Liver (tissue), 9 donors: ENCODE data around the gene HLA-DOB. TPM values are rescaled to one million over a fixed set of nuclear protein-coding genes. Genes with fewer than 3 reads are reported as not detected.

Experiments
- DNase-seq: peaks from one replicate; pipeline ENCODE4 v3.0.0-alpha.2; 2017; ENCODE audit warnings: low spot score
- H3K27ac ChIP-seq, 2 donors: one replicate each; pipeline ENCODE4 v1.7.0; 2013; ENCODE audit warnings: inconsistent platforms in 2 of 2, low read length in 2 of 2, control low read depth in 1 of 2, low read depth in 1 of 2, mild to moderate bottlenecking in 1 of 2
- H3K27me3 ChIP-seq, 4 donors: one replicate each; pipeline versions ENCODE4 v1.6.1 to v1.7.0; 2013; ENCODE audit warnings: low read length in 3 of 4, inconsistent platforms in 1 of 4, mild to moderate bottlenecking in 1 of 4, moderate library complexity in 1 of 4; ENCODE audit not compliant: control insufficient read depth in 4 of 4, insufficient read depth in 4 of 4
- H3K36me3 ChIP-seq, 4 donors: one replicate each; pipeline versions ENCODE4 v1.6.1 to v1.7.0; 2013; ENCODE audit warnings: low read length in 3 of 4, mild to moderate bottlenecking in 3 of 4, low read depth in 1 of 4, moderate library complexity in 1 of 4; ENCODE audit not compliant: control insufficient read depth in 4 of 4, insufficient read depth in 3 of 4
- H3K4me1 ChIP-seq, 4 donors: one replicate each; pipeline versions ENCODE4 v1.6.1 to v1.7.0; 2013; ENCODE audit warnings: low read length in 3 of 4, mild to moderate bottlenecking in 3 of 4, moderate library complexity in 1 of 4; ENCODE audit not compliant: control insufficient read depth in 4 of 4, insufficient read depth in 4 of 4
- H3K4me3 ChIP-seq, 3 donors: one replicate each; pipeline versions ENCODE4 v1.6.1 to v1.7.0; 2013; ENCODE audit warnings: low read length in 3 of 3, control low read depth in 1 of 3, low read depth in 1 of 3, mild to moderate bottlenecking in 1 of 3
- H3K9ac ChIP-seq, 2 donors: one replicate each; pipeline ENCODE4 v1.7.0; 2013; ENCODE audit warnings: low read length in 2 of 2, mild to moderate bottlenecking in 2 of 2, moderate library complexity in 2 of 2, control low read depth in 1 of 2, low read depth in 1 of 2
- H3K9me3 ChIP-seq, 4 donors: one replicate each; pipeline versions ENCODE4 v1.6.1 to v1.7.0; 2013; ENCODE audit warnings: low read length in 3 of 4; ENCODE audit not compliant: control insufficient read depth in 4 of 4
- CTCF ChIP-seq: fragments of 150-350 bp; IDR thresholded peaks from 2 replicates; pipeline ENCODE4 v1.5.1; 2017; ENCODE audit warnings: improper control_type of control experiment, low read depth, low read length; ENCODE audit not compliant: missing input control
- EGR1 ChIP-seq, 2 donors: IDR thresholded peaks; 2 replicates each; pipeline ENCODE4 v1.6.1; 2016 to 2018; ENCODE audit warnings: antibody characterized with exemption in 2 of 2, low read depth in 2 of 2
- FOXA2 ChIP-seq: IDR thresholded peaks from 2 replicates; pipeline ENCODE4 v1.6.1; 2016; ENCODE audit warnings: antibody characterized with exemption
- HNF4A ChIP-seq, 2 donors: conservative IDR thresholded peaks; 2 replicates each; pipeline ENCODE4 v1.6.1; 2016; ENCODE audit warnings: antibody characterized with exemption in 2 of 2, mild to moderate bottlenecking in 2 of 2
- HNF4G ChIP-seq: IDR thresholded peaks from 2 replicates; pipeline ENCODE4 v1.6.1; 2016; ENCODE audit warnings: antibody characterized with exemption
- JUND ChIP-seq, 2 donors: IDR thresholded peaks; 2 replicates each; pipeline ENCODE4 v1.6.1; 2016; ENCODE audit warnings: antibody characterized with exemption in 2 of 2
- NR2F2 ChIP-seq: IDR thresholded peaks from 2 replicates; pipeline ENCODE4 v1.6.1; 2016; ENCODE audit warnings: antibody characterized with exemption
- RAD21 ChIP-seq, 2 donors: IDR thresholded peaks; 2 replicates each; pipeline ENCODE4 v1.6.1; 2016; ENCODE audit warnings: antibody characterized with exemption in 2 of 2, mild to moderate bottlenecking in 2 of 2
- REST ChIP-seq: IDR thresholded peaks from 2 replicates; pipeline ENCODE4 v1.6.1; 2016; ENCODE audit warnings: antibody characterized with exemption, mild to moderate bottlenecking
- SP1 ChIP-seq: IDR thresholded peaks from 2 replicates; pipeline ENCODE4 v1.6.1; 2018; ENCODE audit warnings: antibody characterized with exemption, mild to moderate bottlenecking
- TAF1 ChIP-seq: conservative IDR thresholded peaks from 2 replicates; pipeline ENCODE4 v1.6.1; 2016; ENCODE audit warnings: antibody characterized with exemption, mild to moderate bottlenecking
- WGBS: extraction: QIAGEN DNeasy Blood & Tissue Kit; methylation state at CpG from one replicate; pipeline ENCODE4 v1.1.7; 2013; 5-methylcytosine and 5-hydroxymethylcytosine counted together
- polyA plus RNA-seq, 2 donors: library from polyadenylated mRNA; stranded (reverse) in 1 of 2; unstranded in 1 of 2; fragments of 200-250 nt in 1 of 2; fragments of >200 nt in 1 of 2; fragmentation: Nextera tagmentation in 1 of 2; extraction: Ambion mirVana in 1 of 2; gene quantifications; one replicate each; pipeline versions ENCODE4 v1.2.1 to v1.2.3, GENCODE V29; 2013 to 2015
- total RNA-seq, 2 donors: library from RNA; depleted of rRNA; stranded (reverse); fragments of >200 nt; gene quantifications; one replicate each; pipeline ENCODE4 v1.2.3, GENCODE V29; 2014
- TF ChIP-seq, protein P1 (sequence below): IDR thresholded peaks from 2 replicates; pipeline ENCODE4 v1.6.1; 2016; ENCODE audit warnings: antibody characterized with exemption
- TF ChIP-seq, protein P2 (sequence below): IDR thresholded peaks from 2 replicates; pipeline ENCODE4 v1.6.1; 2016; ENCODE audit warnings: antibody characterized with exemption
- TF ChIP-seq, protein P3 (sequence below): IDR thresholded peaks from 2 replicates; pipeline ENCODE4 v1.6.1; 2016; ENCODE audit warnings: antibody characterized with exemption
- donor health status: healthy.
- donor health status: healthy.
- donor health status: healthy.
- donor health status: healthy.
- donor health status: healthy.

HLA-DOB gene
- total and polyA plus RNA-seq, 4 donors: 0.16 to 0.67 (median 0.25) TPM; not detected in 1

- TF ChIP-seq TAF1 (no peak), EGR1 (IDR thresholded peaks at IDR 0.05; ENCODE audit: low read depth in 2 of 2) (no peak), HNF4G (no peak), JUND (IDR thresholded peaks at IDR 0.05) (no peak)
- TF ChIP-seq, protein P1, sequence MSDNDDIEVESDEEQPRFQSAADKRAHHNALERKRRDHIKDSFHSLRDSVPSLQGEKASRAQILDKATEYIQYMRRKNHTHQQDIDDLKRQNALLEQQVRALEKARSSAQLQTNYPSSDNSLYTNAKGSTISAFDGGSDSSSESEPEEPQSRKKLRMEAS: no peak
- H3K36me3 ChIP-seq: peaks cover 0 to 2% (median 0%) of the 10 kb centered on the region in 4 donors
- peaks cover 0 to 2% (median 0%) of the 10 kb centered on the region in 4 donors for H3K4me1 ChIP-seq
- no peaks in the 10 kb centered on the region for H3K27me3 ChIP-seq
- H3K4me3 ChIP-seq: no peak overlapping the region
- no peak overlapping the region for H3K27ac ChIP-seq
- DNase-seq: no peak
- 70% methylated on average over 10 of the region's 10 CpGs for WGBS
- H3K9me3 ChIP-seq: no peaks in the 10 kb centered on the region
- no peak overlapping the region for H3K9ac ChIP-seq
Measured at GRCh38 chr6:32865724-32866443, 49.1 kb upstream of the HLA-DOB start.

DNA sequence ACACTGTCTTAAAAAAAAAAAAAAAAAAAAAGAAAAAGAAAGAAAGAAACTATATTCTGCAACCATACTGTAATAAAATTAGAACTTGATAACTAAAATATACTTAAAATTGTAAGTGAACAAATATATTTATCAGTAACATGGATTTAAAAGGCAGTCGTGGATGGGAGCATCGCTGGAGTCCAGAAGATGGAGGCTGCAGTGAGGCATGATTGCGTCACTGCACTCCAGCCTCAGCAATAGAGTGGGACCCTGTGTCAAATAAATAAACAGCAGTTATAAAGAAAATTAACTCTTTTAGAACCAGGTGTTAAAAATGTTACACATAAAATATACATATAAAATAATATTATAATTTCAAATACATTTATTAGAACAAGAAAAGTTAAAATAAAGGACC is 45.9 kb upstream of the HLA-DOB start:
- no peak for TF ChIP-seq REST
- no peak for TF ChIP-seq NR2F2
- no peak for TF ChIP-seq RAD21 (IDR thresholded peaks at IDR 0.05)
- WGBS: 75% methylated on average over 3 of the region's 3 CpGs
- Histone ChIP-seq H3K4me3 (no peak overlapping the region), H3K27me3 (no peaks in the 10 kb centered on the region), H3K9ac (no peak overlapping the region), H3K36me3 (peaks cover 2 to 19% (median 18%) of the 10 kb centered on the region in 4 donors), H3K4me1 (peaks cover 0 to 2% (median 0%) of the 10 kb centered on the region in 4 donors), H3K9me3 (no peaks in the 10 kb centered on the region), H3K27ac (no peak overlapping the region)
- no peak for DNase-seq

- no peak overlapping the region for H3K4me3 ChIP-seq
- no peak for DNase-seq
- no peak for TF ChIP-seq CTCF
- TF ChIP-seq REST: no peak
- TF ChIP-seq SP1: no peak
- TF ChIP-seq, protein P2, sequence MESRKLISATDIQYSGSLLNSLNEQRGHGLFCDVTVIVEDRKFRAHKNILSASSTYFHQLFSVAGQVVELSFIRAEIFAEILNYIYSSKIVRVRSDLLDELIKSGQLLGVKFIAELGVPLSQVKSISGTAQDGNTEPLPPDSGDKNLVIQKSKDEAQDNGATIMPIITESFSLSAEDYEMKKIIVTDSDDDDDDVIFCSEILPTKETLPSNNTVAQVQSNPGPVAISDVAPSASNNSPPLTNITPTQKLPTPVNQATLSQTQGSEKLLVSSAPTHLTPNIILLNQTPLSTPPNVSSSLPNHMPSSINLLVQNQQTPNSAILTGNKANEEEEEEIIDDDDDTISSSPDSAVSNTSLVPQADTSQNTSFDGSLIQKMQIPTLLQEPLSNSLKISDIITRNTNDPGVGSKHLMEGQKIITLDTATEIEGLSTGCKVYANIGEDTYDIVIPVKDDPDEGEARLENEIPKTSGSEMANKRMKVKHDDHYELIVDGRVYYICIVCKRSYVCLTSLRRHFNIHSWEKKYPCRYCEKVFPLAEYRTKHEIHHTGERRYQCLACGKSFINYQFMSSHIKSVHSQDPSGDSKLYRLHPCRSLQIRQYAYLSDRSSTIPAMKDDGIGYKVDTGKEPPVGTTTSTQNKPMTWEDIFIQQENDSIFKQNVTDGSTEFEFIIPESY: no peak
- no peak for TF ChIP-seq HNF4A (conservative IDR thresholded peaks at IDR 0.05)
- TF ChIP-seq NR2F2: no peak
- TF ChIP-seq, protein P3, sequence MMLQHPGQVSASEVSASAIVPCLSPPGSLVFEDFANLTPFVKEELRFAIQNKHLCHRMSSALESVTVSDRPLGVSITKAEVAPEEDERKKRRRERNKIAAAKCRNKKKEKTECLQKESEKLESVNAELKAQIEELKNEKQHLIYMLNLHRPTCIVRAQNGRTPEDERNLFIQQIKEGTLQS: no peak
- TF ChIP-seq RAD21 (IDR thresholded peaks at IDR 0.05): no peak
- TF ChIP-seq FOXA2: no peak
- no peak for TF ChIP-seq EGR1 (IDR thresholded peaks at IDR 0.05; ENCODE audit: low read depth in 2 of 2)
- H3K4me1 ChIP-seq: peaks cover 0 to 2% (median 0%) of the 10 kb centered on the region in 4 donors
- no peaks in the 10 kb centered on the region for H3K27me3 ChIP-seq
- no peaks in the 10 kb centered on the region for H3K9me3 ChIP-seq
- H3K27ac ChIP-seq: no peak overlapping the region
- H3K36me3 ChIP-seq: peaks cover 2 to 24% (median 21%) of the 10 kb centered on the region in 4 donors
- 88% methylated on average over 1 of the region's 1 CpG for WGBS
- no peak overlapping the region for H3K9ac ChIP-seq
Measured at GRCh38 chr6:32860674-32861073, 43.9 kb upstream of the HLA-DOB start.
